Esophagus squamous epithelium (tissue), 4 donors: ENCODE measurements around the gene KCNS3.

Experiments
- CTCF ChIP-seq, 6 experiments: fragments of 450-650 bp in 4 of 6; fragments of 200-600 bp in 2 of 6; sonication (generic) in 2 of 6; IDR thresholded peaks; one replicate each; pipeline ENCODE4 v1.5.1; 2016 to 2019; ENCODE audit warnings: antibody characterized with exemption in 6 of 6, mild to moderate bottlenecking in 4 of 6, moderate library complexity in 4 of 6
- POLR2A ChIP-seq, 4 donors: fragments of 450-650 bp; IDR thresholded peaks; one replicate each; pipeline ENCODE4 v1.6.1; 2017; ENCODE audit warnings: antibody characterized with exemption in 4 of 4, mild to moderate bottlenecking in 4 of 4, moderate library complexity in 3 of 4

- TF ChIP-seq CTCF (IDR thresholded peaks at IDR 0.05) (no peak), POLR2A (IDR thresholded peaks at IDR 0.05) (no peak)
Observed at GRCh38 chr2:17873021-17873420, 5.4 kb upstream of the KCNS3 start.
